HG03457 (cell line): ENCODE data around the gene CENPO.

Source experiments
- ATAC-seq: cut with Tn5 transposase; IDR thresholded peaks from one replicate; pipeline ENCODE4 v1.9.1; 2021; ENCODE audit warnings: moderate number of reproducible peaks; ENCODE audit not compliant: unreplicated experiment

The CENPO gene

GRCh38 chr2:24857746-24858145, 64.5 kb downstream of the CENPO start:
- no peak for ATAC-seq

- ATAC-seq: no peak
Measured at GRCh38 chr2:24858996-24859395, 65.8 kb downstream of the CENPO start.

- ATAC-seq: no peak
Measured at GRCh38 chr2:24859968-24860600, 66.9 kb downstream of the CENPO start.

- no peak for ATAC-seq
Measured at GRCh38 chr2:24860631-24861030, 67.4 kb downstream of the CENPO start.

GRCh38 chr2:24861500-24861899, 68.3 kb downstream of the CENPO start:
- ATAC-seq: no peak

GRCh38 chr2:24863641-24864040, 70.4 kb downstream of the CENPO start:
- ATAC-seq: no peak

- no peak for ATAC-seq
Measured at GRCh38 chr2:24866946-24867345, 73.7 kb downstream of the CENPO start.

- no peak for ATAC-seq
Measured at GRCh38 chr2:24870440-24870839, 77.2 kb downstream of the CENPO start.

GRCh38 chr2:24870891-24871705, 77.9 kb downstream of the CENPO start:
- ATAC-seq: no peak

GRCh38 chr2:24871852-24872333, 78.7 kb downstream of the CENPO start:
- no peak for ATAC-seq
